WTC11 (cell line): ENCODE data around the gene ALKBH6. TPM values are rescaled to one million over a fixed set of nuclear protein-coding genes. Genes with fewer than 3 reads are reported as not detected.

ENCODE experiments used
- ATAC-seq: fragments of 200-7000 bp; cut with Tn5 transposase; 2 replicates; pipeline ENCODE4 v1.10.0; 2021; ENCODE audit warnings: mild to moderate bottlenecking, moderate library complexity
- CTCF ChIA-PET: fragments of 300-600 bp; sonication (Branson Sonifier 250); formaldehyde crosslinking; loops from one replicate; lab custom pipeline; 2021; ENCODE audit warnings: antibody characterized with exemption; lab: Charles Lee
- POLR2A ChIA-PET: fragments of 350-600 bp; sonication (Branson Sonifier 250); formaldehyde crosslinking; loops from one replicate; lab custom pipeline; 2021; ENCODE audit warnings: antibody characterized with exemption; lab: Charles Lee
- DNase-seq: peaks from one replicate; pipeline ENCODE4 v3.0.0; 2021; ENCODE audit warnings: low spot score
- H3K27ac Mint-ChIP-seq: 2 replicates; pipeline ENCODE4 v1.8.0; 2021; ENCODE audit warnings: mixed read lengths
- H3K27me3 Mint-ChIP-seq: 2 replicates; pipeline ENCODE4 v1.8.0; 2021; ENCODE audit warnings: low read depth, mild to moderate bottlenecking, moderate library complexity, mixed read lengths
- H3K36me3 Mint-ChIP-seq: 2 replicates; pipeline ENCODE4 v1.8.0; 2021; ENCODE audit warnings: mixed read lengths
- H3K4me1 Mint-ChIP-seq: 2 replicates; pipeline ENCODE4 v1.8.0; 2022; ENCODE audit warnings: mixed read lengths
- H3K4me3 Mint-ChIP-seq: 2 replicates; pipeline ENCODE4 v1.8.0; 2021; ENCODE audit warnings: mild to moderate bottlenecking, moderate library complexity, mixed read lengths
- H3K9me3 Mint-ChIP-seq: 2 replicates; pipeline ENCODE4 v1.8.0; 2021; ENCODE audit warnings: mixed read lengths
- ETV6 ChIP-seq: sonication (generic); formaldehyde crosslinking; IDR thresholded peaks from 2 replicates; pipeline ENCODE4 v1.8.1; 2022; ENCODE audit warnings: mild to moderate bottlenecking, missing genetic modification reagents
- FOXK1 ChIP-seq: sonication (generic); formaldehyde crosslinking; IDR thresholded peaks from 2 replicates; pipeline ENCODE4 v1.8.0; 2022; ENCODE audit warnings: mild to moderate bottlenecking, moderate library complexity, missing genetic modification reagents
- JUN ChIP-seq: sonication (generic); formaldehyde crosslinking; IDR thresholded peaks from 2 replicates; pipeline ENCODE4 v1.8.0; 2023; ENCODE audit warnings: mild to moderate bottlenecking, missing genetic modification reagents
- SMAD3 ChIP-seq: sonication (generic); formaldehyde crosslinking; IDR thresholded peaks from 2 replicates; pipeline ENCODE4 v1.8.0; 2022; ENCODE audit warnings: missing genetic modification reagents, mild to moderate bottlenecking, borderline replicate concordance
- TP53 ChIP-seq: sonication (generic); formaldehyde crosslinking; IDR thresholded peaks from 2 replicates; pipeline ENCODE4 v1.8.1; 2023; ENCODE audit warnings: mild to moderate bottlenecking, missing genetic modification reagents
- ZNF232 ChIP-seq: sonication (generic); formaldehyde crosslinking; IDR thresholded peaks from 2 replicates; pipeline ENCODE4 v1.8.0; 2022; ENCODE audit warnings: mild to moderate bottlenecking, missing genetic modification reagents
- total RNA-seq: library from RNA; stranded (reverse); gene quantifications from 3 replicates; pipeline ENCODE4 v1.2.3, GENCODE V29; 2021
- TF ChIP-seq, protein P1 (sequence below): sonication (generic); formaldehyde crosslinking; IDR thresholded peaks from 2 replicates; pipeline ENCODE4 v1.8.0; 2022; ENCODE audit warnings: mild to moderate bottlenecking, missing genetic modification reagents
- TF ChIP-seq, protein P2 (sequence below): sonication (generic); formaldehyde crosslinking; IDR thresholded peaks from 2 replicates; pipeline ENCODE4 v1.8.1; 2023; ENCODE audit warnings: mild to moderate bottlenecking, missing genetic modification reagents, moderate library complexity
- TF ChIP-seq, protein P3 (sequence below): sonication (generic); formaldehyde crosslinking; IDR thresholded peaks from 2 replicates; pipeline ENCODE4 v1.8.0; 2023; ENCODE audit warnings: missing genetic modification reagents, mild to moderate bottlenecking, borderline replicate concordance
- TF ChIP-seq, protein P4 (sequence below): sonication (generic); formaldehyde crosslinking; IDR thresholded peaks from 2 replicates; pipeline ENCODE4 v1.8.0; 2022; ENCODE audit warnings: mild to moderate bottlenecking, missing genetic modification reagents
- TF ChIP-seq, protein P5 (sequence below): sonication (generic); formaldehyde crosslinking; IDR thresholded peaks from 2 replicates; pipeline ENCODE4 v1.8.1; 2023; ENCODE audit warnings: mild to moderate bottlenecking, missing genetic modification reagents, borderline replicate concordance
- TF ChIP-seq, protein P6 (sequence below): fragments of 250-450 bp; sonication (Bioruptor Pico); IDR thresholded peaks from 2 replicates; pipeline ENCODE4 v2.1.2; 2022; ENCODE audit warnings: mild to moderate bottlenecking, moderate library complexity
- TF ChIP-seq, protein P7 (sequence below): sonication (generic); formaldehyde crosslinking; IDR thresholded peaks from 2 replicates; pipeline ENCODE4 v1.8.1; 2023; ENCODE audit warnings: mild to moderate bottlenecking, missing genetic modification reagents
- TF ChIP-seq, protein P8 (sequence below): fragments of 200-600 bp; IDR thresholded peaks from 2 replicates; pipeline ENCODE4 v1.8.0; 2022; ENCODE audit warnings: antibody characterized with exemption

Gene ALKBH6
- total RNA-seq, 1 experiment from 2014 or later = 28.1 TPM

DNA sequence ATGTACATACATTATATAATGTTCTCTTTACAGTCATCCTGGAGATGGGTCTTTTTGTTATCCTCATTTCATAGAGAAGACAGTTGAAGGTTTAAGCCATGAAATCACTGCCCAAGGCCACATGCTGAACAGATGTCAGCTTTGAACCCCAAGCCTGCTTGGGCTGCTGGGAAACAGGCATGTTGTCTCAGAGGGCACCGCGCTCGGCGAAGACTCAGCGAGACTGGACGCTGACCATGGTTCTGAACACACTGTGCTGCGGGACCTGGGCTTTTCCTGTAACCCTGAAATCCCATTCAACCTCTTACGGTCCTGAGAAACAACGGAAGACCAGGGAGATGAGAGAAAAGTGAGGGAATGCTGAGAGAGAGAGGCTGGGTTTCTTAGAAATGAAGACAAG, 50.5 kb downstream of the ALKBH6 start (continued):
- TF ChIP-seq, protein P1, sequence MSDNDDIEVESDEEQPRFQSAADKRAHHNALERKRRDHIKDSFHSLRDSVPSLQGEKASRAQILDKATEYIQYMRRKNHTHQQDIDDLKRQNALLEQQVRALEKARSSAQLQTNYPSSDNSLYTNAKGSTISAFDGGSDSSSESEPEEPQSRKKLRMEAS (CRISPR knock-in tag) = peak; percentile 52; the same call in 1 of the 2 replicates
- TF ChIP-seq FOXK1 (CRISPR knock-in tag) (peak; percentile 79), ZNF232 (CRISPR knock-in tag) (0 out of 2 replicates have a peak, but pooled peaks have one; percentile 59), TP53 (CRISPR knock-in tag) (0 out of 2 replicates have a peak, but pooled peaks have one; percentile 64)
- TF ChIP-seq, protein P2, sequence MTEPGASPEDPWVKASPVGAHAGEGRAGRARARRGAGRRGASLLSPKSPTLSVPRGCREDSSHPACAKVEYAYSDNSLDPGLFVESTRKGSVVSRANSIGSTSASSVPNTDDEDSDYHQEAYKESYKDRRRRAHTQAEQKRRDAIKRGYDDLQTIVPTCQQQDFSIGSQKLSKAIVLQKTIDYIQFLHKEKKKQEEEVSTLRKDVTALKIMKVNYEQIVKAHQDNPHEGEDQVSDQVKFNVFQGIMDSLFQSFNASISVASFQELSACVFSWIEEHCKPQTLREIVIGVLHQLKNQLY (CRISPR knock-in tag) = no peak
- TF ChIP-seq, protein P3, sequence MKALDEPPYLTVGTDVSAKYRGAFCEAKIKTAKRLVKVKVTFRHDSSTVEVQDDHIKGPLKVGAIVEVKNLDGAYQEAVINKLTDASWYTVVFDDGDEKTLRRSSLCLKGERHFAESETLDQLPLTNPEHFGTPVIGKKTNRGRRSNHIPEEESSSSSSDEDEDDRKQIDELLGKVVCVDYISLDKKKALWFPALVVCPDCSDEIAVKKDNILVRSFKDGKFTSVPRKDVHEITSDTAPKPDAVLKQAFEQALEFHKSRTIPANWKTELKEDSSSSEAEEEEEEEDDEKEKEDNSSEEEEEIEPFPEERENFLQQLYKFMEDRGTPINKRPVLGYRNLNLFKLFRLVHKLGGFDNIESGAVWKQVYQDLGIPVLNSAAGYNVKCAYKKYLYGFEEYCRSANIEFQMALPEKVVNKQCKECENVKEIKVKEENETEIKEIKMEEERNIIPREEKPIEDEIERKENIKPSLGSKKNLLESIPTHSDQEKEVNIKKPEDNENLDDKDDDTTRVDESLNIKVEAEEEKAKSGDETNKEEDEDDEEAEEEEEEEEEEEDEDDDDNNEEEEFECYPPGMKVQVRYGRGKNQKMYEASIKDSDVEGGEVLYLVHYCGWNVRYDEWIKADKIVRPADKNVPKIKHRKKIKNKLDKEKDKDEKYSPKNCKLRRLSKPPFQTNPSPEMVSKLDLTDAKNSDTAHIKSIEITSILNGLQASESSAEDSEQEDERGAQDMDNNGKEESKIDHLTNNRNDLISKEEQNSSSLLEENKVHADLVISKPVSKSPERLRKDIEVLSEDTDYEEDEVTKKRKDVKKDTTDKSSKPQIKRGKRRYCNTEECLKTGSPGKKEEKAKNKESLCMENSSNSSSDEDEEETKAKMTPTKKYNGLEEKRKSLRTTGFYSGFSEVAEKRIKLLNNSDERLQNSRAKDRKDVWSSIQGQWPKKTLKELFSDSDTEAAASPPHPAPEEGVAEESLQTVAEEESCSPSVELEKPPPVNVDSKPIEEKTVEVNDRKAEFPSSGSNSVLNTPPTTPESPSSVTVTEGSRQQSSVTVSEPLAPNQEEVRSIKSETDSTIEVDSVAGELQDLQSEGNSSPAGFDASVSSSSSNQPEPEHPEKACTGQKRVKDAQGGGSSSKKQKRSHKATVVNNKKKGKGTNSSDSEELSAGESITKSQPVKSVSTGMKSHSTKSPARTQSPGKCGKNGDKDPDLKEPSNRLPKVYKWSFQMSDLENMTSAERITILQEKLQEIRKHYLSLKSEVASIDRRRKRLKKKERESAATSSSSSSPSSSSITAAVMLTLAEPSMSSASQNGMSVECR = peak; percentile 70; the same call in 1 of the 2 replicates
- TF ChIP-seq, protein P4, sequence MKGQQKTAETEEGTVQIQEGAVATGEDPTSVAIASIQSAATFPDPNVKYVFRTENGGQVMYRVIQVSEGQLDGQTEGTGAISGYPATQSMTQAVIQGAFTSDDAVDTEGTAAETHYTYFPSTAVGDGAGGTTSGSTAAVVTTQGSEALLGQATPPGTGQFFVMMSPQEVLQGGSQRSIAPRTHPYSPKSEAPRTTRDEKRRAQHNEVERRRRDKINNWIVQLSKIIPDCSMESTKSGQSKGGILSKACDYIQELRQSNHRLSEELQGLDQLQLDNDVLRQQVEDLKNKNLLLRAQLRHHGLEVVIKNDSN (CRISPR knock-in tag) = peak; percentile 63; the same call in 1 of the 2 replicates

DNA sequence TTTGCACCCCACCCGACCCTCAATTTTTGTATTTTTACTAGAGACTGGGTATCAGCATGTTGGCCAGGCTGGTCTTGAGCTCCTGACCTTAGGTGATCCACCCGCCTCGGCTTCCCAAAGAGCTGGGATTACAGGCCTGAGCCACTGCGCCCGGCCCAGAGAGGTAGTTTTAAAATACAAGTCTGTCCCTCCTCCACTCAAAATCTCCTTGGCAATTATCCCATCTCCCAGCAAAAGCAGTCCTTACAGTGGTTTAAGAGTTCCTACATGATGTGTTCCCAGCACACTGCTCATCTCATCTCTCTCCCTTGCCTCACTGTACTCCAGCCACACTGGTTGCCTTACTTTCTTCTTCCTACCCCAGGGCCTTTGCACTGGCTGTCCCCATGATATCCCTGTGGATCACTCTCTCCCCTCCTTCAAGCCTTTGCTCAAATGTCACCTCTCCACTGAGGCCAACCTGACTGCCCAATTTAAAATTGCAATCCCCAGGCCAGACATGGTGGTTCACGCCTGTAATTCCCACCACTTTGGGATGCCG, 53.5 kb downstream of the ALKBH6 start:
- 0 out of 2 replicates have a peak, but pooled peaks cover 4% of the 10 kb centered on the region for H3K4me1 Mint-ChIP-seq
- CTCF ChIA-PET = interaction anchor here (0.9 to 2.6 kb wide), 3 partner anchors 17 to 34 kb away, joined by 5 to 9 read pairs (median 6); partner anchors contain the start of gene SDHAF1
- TF ChIP-seq JUN (no peak), SMAD3 (CRISPR knock-in tag) (no peak), ETV6 (no peak)
- TF ChIP-seq, protein P5, sequence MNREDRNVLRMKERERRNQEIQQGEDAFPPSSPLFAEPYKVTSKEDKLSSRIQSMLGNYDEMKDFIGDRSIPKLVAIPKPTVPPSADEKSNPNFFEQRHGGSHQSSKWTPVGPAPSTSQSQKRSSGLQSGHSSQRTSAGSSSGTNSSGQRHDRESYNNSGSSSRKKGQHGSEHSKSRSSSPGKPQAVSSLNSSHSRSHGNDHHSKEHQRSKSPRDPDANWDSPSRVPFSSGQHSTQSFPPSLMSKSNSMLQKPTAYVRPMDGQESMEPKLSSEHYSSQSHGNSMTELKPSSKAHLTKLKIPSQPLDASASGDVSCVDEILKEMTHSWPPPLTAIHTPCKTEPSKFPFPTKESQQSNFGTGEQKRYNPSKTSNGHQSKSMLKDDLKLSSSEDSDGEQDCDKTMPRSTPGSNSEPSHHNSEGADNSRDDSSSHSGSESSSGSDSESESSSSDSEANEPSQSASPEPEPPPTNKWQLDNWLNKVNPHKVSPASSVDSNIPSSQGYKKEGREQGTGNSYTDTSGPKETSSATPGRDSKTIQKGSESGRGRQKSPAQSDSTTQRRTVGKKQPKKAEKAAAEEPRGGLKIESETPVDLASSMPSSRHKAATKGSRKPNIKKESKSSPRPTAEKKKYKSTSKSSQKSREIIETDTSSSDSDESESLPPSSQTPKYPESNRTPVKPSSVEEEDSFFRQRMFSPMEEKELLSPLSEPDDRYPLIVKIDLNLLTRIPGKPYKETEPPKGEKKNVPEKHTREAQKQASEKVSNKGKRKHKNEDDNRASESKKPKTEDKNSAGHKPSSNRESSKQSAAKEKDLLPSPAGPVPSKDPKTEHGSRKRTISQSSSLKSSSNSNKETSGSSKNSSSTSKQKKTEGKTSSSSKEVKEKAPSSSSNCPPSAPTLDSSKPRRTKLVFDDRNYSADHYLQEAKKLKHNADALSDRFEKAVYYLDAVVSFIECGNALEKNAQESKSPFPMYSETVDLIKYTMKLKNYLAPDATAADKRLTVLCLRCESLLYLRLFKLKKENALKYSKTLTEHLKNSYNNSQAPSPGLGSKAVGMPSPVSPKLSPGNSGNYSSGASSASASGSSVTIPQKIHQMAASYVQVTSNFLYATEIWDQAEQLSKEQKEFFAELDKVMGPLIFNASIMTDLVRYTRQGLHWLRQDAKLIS = no peak
- TF ChIP-seq, protein P6, sequence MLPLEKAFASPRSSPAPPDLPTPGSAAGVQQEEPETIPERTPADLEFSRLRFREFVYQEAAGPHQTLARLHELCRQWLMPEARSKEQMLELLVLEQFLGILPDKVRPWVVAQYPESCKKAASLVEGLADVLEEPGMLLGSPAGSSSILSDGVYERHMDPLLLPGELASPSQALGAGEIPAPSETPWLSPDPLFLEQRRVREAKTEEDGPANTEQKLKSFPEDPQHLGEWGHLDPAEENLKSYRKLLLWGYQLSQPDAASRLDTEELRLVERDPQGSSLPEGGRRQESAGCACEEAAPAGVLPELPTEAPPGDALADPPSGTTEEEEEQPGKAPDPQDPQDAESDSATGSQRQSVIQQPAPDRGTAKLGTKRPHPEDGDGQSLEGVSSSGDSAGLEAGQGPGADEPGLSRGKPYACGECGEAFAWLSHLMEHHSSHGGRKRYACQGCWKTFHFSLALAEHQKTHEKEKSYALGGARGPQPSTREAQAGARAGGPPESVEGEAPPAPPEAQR (CRISPR knock-in tag) = no peak
- TF ChIP-seq, protein P7, sequence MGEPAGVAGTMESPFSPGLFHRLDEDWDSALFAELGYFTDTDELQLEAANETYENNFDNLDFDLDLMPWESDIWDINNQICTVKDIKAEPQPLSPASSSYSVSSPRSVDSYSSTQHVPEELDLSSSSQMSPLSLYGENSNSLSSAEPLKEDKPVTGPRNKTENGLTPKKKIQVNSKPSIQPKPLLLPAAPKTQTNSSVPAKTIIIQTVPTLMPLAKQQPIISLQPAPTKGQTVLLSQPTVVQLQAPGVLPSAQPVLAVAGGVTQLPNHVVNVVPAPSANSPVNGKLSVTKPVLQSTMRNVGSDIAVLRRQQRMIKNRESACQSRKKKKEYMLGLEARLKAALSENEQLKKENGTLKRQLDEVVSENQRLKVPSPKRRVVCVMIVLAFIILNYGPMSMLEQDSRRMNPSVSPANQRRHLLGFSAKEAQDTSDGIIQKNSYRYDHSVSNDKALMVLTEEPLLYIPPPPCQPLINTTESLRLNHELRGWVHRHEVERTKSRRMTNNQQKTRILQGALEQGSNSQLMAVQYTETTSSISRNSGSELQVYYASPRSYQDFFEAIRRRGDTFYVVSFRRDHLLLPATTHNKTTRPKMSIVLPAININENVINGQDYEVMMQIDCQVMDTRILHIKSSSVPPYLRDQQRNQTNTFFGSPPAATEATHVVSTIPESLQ (CRISPR knock-in tag) = no peak
- TF ChIP-seq, protein P8, sequence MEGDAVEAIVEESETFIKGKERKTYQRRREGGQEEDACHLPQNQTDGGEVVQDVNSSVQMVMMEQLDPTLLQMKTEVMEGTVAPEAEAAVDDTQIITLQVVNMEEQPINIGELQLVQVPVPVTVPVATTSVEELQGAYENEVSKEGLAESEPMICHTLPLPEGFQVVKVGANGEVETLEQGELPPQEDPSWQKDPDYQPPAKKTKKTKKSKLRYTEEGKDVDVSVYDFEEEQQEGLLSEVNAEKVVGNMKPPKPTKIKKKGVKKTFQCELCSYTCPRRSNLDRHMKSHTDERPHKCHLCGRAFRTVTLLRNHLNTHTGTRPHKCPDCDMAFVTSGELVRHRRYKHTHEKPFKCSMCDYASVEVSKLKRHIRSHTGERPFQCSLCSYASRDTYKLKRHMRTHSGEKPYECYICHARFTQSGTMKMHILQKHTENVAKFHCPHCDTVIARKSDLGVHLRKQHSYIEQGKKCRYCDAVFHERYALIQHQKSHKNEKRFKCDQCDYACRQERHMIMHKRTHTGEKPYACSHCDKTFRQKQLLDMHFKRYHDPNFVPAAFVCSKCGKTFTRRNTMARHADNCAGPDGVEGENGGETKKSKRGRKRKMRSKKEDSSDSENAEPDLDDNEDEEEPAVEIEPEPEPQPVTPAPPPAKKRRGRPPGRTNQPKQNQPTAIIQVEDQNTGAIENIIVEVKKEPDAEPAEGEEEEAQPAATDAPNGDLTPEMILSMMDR = no peak
- TF ChIP-seq, all 79 proteins: peak for 0
- Mint-ChIP-seq H3K4me3 (no peak overlapping the region; the same call in 1 of the 2 replicates), H3K9me3 (peaks cover 6% of the 10 kb centered on the region), H3K27ac (no peak overlapping the region; the same call in 1 of the 2 replicates), H3K27me3 (peaks cover 58% of the 10 kb centered on the region), H3K36me3 (no peaks in the 10 kb centered on the region; the same call in 1 of the 2 replicates)
- no peak for ATAC-seq
- POLR2A ChIA-PET = no interaction called here
- no peak for DNase-seq
